ENCODE measurements around the gene ENOX2. TPM values are rescaled to one million over a fixed set of nuclear protein-coding genes. Genes with fewer than 3 reads are reported as not detected.
A peak's percentile ranks its signal among the peaks of the same experiment; 100 is the strongest.

ENOX2 gene
- total RNA-seq, 1 donor from 2014 or later = 15.1 TPM

DNA sequence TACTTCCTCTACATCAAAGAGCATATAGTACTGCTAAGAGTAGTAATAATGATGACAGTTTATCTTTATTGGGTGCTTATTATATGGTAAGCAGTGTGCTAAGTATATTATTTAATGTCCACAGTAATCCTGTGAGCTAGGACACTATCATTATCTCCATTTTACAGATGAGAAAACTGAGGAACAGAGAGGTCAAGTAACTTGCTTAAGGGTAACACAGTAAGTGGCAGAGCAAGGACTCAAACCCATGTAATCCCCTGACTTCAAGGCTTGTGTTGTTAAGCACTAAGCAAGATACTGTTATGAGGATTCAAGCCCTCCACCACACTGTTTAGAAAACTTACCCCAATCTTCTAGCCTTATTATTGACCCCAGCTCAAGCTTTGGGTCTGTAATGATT is 202.4 kb downstream of the ENOX2 start:
- DNase-seq (ENCODE audit: low read depth) = no peak

DNA sequence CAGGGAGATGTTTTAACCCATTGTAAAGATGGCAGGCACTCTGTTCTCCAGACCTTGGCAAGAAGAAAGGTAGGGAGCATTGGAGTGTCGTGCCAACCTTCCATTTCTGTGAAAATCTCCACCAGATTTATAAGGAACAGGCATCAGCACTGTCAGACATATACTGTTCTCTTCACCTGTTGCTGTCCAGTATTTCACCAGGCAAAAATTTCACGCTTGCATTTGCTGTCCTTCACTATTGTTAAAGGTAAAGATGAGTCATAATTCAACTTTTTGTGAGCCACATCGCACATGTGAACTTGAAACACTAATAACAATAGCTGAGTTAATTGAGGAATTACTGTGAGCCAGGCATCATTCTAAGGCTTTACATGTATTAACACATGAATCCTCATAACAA is 203.4 kb downstream of the ENOX2 start:
- no peak for DNase-seq (ENCODE audit: low read depth)

DNA sequence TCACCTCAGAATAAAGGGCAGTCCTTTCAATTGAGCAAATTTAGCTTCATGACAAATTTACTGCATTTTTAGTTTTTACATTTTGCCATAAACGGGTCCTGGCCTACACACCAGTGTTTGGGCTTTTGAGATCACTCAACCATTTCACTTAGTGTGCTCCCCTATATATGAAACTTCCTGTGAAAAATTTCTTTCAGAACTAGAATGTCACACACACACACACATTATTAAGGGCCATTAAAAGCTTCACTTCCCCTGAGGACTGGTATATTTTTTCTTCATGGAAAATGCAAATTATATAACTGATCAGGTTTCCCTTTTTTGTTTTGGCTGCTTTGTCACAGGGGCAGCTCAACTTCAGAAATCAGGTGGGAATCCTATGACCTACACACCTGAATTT is 206.5 kb downstream of the ENOX2 start:
- DNase-seq (ENCODE audit: low read depth) = no peak

DNA sequence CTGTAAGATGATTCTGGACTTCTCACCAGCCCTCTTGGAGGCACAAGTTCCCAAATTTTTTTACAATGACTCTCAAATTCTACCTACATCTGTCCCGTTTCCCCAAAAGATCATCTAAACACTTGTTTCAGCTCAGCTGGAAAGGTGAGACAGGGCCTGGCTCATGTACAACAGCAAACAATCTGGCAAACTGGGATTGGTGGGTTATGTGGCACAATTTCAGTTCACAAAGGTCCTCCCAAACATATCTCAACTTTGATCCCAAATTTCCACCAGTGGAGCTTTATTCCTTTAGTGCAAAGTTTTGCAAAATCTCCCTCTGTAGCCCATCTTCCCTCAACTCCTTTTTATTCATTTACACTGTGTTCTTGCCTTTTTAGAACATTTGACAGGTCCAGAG is 207.1 kb downstream of the ENOX2 start:
- DNase-seq (ENCODE audit: low read depth) = no peak

DNA sequence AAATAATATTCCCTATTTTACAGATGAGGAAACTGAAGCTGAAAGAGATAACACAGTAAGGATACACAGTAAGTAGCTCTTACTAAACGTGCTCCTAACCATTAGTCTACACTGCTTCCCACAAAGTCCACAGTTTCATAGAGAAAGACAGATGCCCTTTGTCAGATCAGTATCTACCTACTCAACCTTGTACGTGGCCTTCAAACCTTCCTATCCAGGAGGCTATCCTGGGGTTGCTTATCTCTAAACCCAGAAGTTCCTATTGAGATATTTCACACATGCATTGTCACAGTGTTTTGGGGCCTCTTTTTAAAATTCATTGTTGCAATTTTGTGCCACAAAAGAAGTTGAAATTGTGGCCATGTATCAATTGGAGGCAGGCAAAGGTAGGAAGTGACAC is 208.0 kb downstream of the ENOX2 start:
- no peak for DNase-seq (ENCODE audit: low read depth)

DNA sequence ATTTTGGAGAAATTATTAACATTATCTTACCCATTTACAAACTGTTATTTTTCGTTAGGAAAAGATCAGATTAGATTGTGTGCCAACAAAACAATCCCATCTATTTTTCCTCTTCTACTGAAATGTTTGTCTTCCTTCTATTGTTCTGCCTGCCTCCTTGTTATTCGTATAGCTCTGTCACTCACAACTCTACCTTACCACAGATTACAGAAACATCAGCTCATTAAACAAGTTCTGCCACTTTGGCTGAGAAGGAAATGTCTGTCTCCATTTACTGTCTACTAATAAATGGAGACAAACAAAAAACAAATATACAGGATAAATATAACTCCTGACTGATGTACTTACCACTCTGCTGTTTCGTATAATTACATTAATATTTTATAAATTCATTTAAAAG is 211.4 kb downstream of the ENOX2 start:
- no peak for DNase-seq (ENCODE audit: low read depth)

DNA sequence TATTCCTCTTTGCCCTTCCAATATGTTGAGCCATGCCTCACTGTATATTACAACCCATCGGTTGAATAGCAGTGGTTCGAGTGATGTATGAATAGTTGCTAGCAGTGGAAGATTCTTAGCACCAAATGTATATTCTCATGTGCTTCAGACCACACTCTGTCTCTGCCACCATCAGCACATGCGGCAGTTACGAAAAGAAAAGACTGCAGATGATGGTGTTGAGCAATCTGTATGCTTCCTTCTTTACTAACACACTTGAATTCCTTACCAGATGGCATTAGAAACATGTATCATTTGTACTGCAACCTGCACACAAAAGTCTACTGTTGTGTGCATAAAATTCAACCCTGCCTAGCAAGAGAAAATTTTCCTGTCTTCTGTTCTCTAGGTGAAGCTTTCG is 214.6 kb downstream of the ENOX2 start:
- no peak for DNase-seq (ENCODE audit: low read depth)

DNA sequence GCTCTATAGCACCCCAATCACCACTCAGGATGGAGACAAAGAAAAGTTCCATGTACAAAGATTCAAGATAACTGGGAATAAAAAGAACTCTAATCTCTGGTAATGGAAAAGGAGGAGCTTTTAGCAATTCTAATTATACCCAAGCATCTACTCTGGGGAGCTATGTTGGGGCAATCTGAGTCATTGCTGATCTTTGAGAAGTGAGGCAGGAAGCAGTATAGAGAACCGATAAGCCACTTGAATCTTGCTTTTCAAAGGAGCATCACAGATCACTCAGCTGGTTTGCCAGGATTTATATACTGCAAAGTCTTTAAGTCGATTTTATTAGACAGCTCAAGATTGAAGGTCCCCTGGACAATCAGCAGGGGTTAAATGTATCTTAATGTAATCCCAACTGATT is 220.0 kb downstream of the ENOX2 start:
- DNase-seq (ENCODE audit: low read depth) = no peak

DNA sequence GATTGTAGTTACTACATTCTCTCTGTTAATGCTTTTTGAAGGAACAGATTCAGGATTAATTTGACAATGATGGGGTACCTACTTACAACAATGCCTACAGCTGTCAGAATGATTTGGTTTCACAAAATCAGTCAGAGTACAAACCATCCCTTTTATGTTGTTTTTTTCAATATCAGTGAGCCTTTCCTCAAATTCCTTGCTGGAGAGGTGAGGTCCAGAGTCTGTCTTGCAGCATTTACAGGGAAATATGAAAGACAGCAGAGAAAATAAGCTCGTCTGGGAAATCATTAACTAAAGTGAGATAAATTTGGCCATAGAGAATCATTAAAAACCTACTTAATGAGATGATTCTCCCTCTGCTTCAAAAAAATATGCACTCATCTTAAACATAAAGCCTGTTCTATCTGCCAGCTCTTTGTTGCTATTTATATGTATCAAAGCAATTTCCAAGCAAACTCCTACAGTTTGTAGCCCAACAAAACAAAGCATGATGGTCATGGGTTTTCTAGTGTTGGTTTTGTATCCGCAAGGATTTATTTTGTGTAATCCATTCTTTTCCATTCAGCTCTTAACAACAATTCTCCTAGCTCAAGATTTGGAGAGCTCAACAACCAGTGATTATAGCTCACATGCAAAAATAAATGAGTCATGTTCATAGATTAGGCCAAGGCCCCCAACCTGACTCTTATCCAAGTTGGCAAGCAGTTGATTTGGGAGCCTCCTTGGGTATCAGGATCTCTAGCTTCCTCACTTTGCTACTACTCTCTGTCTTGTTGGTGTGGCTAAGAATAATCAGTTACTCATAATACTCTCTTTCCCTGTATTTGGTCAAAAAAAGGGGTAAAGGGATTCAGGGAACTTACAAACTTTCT is 222.6 kb downstream of the ENOX2 start:
- DNase-seq (ENCODE audit: low read depth) = peak; percentile 30

DNA sequence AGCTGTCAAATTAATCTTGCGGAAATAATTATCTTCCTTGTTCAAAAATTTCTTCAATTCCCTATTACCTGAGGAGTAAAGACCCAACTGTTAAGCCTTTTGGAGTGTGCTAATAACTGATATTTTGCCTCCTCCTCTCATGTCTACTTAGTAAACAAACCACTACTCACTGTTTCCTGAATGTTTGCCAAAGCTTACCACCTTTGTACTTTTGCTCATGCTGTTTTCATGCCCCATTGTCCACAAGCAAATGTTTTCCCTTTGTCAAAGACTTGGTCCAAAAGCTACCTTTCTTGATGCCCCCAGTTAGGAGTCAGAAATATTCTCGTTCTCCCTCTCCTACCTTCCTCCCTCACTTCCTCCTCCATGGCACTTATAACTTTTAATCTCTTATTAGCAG is 226.1 kb downstream of the ENOX2 start:
- peak; percentile 72 for DNase-seq (ENCODE audit: low read depth)

DNA sequence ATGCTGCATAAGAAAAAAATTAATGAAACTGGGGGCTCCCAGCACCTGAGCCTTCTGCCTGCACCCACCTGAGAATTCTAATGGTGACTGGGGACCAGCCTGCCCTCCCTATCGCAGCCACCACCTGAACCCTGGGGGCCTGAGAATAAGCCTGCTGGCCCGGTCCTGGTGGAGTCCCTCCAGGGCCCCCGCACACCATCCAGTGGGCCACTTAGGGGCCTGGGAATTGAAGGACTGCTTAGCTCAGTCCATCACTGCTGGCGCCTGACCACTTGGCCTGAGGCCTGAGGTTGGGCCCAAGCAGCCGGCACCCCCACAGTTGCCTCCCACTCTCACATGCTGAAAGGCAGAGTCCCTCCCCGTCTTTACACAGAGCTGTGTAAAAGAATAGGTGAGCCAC is 230.8 kb downstream of the ENOX2 start:
- no peak for DNase-seq (ENCODE audit: low read depth)

DNA sequence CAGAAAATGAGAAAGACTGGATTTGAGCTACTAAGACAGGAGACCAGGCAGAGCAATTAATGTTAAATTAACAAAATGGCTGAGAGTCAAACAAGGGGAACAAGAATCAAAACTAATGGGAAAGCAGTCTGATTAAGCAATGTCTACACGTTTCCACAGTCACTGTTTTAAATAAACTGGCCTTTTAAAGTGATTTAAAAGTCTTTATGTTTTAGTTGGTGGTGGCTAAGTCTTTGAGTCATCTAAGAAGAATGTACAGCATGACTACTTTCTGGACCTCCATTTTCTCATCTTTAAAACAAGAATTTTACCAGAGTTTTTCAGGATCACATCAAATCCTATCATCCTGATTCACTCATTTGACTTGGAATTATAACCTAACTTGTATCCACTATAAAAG is 233.8 kb downstream of the ENOX2 start:
- peak; percentile 57 for DNase-seq (ENCODE audit: low read depth)

DNA sequence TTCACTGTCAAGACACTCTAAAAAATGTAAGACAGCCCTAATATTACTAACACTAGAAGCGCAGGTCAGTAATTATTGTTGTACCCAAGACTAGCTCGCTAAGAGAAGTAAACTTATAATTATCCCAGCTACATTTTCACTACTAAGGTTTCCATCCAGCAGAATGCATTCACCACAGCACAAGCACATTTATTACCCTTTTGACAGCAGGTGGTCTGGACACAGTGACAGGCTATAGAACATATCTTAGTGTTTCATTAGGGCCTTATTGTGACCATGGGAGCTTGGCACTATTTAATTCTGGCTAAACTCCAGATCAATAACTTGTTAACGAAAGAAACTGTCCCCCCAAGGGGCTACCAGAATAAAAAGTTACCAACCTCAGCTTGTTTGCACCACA is 237.7 kb downstream of the ENOX2 start:
- DNase-seq (ENCODE audit: low read depth) = no peak

DNA sequence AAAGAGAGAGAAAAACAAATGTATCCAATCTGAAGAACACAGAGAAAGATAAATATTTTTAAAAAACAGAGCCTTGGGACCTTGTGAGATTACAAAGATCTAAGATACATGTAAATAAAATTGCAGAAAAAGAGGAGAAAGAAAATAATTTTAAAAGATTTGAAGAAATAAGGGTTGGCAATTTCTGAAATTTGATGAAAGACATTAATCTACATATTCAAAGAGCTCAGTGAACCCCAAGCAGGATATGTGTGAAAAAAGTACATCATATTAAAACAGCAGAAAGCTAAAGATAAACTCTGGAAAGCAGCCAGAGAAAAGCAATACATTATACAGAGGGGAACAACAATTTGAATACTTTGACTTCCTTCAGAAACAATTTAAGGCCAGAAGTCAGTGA is 244.7 kb downstream of the ENOX2 start:
- no peak for DNase-seq (ENCODE audit: low read depth)

DNA sequence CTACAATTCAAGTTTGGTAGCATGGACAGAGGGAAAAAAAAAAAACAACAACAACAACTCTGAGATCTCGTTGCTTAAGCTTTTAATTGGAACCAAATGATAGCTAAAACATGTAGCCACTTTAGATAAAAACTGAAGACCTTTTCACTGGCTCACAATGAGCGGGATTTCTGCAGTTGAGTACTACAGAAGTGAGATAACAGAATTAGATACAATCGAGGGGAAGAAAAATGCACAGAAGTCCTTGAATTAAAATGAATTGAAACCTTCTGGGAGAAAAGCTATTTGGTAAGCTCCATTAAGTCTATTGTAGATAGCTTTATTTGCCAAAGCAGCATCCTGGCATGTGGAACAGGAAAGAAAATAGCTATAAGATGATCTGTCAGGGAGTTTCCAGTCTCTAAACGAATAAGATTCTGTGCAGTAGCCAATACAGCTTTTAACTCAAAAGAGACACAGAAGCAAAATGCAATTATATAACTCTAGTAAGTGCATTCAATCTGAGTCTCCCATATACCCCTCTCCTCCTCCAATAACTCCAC is 248.5 kb downstream of the ENOX2 start:
- DNase-seq (ENCODE audit: low read depth) = peak; percentile 12

DNA sequence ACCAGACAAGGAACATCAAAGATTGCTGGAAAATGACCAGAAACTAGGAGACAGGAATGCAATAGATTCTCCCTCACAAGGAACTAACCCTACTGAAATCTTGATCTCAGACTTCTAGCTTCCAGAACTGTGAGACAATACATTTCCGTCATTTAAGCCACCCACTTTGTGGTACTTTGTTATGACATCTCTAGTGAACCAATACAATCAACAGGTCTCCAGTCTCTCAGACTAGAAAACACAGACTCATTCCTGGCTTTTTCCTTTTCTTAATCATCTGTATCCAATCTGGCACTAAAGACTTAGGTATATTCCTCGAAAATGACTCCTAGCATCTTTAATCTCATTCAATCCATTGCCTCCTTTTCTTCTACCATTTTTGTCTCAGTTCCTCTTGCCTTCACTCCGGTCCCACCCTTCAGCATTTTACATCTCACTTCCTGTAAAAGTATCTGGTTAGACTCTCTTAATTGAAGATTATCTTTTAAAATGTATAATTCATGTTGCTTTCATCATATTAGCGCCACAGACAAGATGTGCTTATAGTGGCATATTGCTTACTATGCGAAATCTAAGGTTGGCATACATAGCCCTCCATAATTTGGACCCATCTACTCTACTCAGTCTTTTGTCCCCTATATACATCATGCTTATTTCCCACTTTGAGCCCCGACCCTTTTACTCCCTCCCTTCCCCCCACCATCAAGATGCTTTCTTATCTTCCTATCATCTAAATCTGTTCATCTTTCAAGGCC is 250.0 kb downstream of the ENOX2 start:
- no peak for DNase-seq (ENCODE audit: low read depth)

DNA sequence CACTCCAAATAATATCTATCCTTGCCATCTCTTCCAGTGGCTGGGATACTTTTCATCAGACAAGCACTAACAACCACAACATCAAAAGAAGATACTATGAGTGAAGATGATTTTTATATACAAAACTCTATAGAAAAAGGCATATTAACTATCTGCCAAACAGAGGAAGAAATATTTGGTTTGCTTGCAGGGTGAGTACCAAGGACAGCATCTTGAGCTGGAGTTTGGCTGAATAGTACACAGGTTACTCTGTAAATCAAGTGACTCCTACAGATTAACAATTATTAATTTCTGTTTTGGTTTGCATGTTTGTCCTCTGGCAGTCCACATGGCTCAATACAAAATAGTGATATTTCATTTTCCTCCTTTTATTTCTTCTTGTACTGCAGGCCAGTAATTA is 253.3 kb downstream of the ENOX2 start:
- DNase-seq (ENCODE audit: low read depth) = no peak

DNA sequence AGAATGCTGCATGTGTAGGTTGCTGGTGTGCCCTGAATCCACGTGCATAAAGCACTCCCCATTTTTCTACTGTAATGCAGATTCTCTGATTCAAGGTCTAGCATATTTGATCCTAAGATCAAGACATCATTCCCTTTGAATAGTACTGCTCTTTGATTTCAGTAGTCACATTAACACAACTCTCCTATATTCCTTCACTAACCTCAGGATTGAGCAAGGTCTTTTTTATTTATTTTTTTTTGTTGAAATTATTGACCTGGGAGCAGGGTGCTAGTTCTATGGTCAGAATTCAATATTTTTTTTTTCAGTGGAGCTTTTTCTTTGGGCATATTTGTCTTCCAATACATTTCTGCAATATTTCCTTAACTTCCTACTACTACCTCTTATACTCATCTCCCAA is 255.5 kb downstream of the ENOX2 start:
- DNase-seq (ENCODE audit: low read depth) = no peak

DNA sequence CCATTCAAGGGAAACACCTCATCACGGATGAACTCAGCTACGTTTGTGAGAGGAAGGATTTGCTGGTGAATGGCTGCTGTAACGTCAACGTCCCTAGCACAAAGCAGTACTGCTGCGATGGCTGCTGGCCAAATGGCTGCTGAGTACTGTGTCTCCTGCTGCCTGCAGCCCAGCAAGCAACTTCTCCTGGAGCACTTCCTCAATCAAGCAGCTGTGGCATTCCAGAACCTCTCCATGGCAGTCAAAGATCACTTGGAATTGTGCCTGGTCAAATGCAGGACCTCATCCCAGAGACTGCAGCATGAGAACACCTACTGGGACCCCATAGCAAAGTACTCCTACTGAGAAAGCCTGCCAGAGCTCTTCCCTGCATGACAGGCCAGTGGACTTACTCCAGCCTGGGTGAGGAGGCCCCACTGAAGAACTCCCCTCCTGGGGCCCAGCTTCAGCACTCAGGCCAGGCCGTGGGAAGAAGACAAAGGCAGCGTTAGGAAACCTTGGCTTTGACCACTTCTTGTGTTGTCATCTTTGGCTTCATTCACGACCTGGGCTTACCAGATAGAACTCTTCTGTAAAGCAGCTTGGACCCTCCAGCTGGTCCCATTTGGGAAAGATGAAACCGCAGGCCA is 256.9 kb downstream of the ENOX2 start:
- no peak for DNase-seq (ENCODE audit: low read depth)

DNA sequence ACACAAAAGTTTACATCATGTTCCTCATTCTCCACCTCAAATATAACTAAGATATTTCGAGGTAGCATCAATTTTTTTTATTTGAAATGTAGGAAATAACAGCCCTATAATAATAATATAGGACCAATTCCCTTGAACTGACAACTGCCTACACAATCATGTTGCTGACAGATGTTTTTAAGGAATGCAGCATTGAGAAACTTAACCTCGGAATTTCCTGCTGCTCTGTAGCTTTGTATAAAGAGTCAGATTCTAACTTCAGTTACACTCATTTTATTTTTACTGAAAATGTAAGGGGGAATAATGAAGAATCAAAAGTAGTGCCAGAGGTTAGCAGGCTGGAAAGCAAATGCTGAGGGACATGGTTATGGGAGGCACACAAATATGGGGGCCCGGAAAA is 265.4 kb downstream of the ENOX2 start:
- DNase-seq (ENCODE audit: low read depth) = peak; percentile 17

DNA sequence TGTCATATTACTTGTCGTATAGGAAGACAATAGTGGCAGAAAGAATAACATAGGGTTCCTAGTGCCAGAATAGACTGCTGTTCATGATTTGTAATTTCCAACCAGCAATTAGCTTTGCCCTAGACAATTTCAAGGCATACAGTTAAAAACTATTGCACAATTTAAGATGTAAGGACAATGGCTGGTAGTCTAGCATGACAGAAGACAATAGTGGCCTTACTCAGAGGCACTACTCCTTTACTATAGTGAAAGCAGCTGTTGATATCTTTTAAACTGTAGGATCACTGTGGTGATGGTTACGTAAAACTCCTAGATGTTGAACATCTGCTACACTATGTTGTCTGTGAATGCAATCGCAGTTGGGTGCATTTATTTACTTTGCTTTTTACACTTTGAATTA is 266.7 kb downstream of the ENOX2 start:
- no peak for DNase-seq (ENCODE audit: low read depth)

DNA sequence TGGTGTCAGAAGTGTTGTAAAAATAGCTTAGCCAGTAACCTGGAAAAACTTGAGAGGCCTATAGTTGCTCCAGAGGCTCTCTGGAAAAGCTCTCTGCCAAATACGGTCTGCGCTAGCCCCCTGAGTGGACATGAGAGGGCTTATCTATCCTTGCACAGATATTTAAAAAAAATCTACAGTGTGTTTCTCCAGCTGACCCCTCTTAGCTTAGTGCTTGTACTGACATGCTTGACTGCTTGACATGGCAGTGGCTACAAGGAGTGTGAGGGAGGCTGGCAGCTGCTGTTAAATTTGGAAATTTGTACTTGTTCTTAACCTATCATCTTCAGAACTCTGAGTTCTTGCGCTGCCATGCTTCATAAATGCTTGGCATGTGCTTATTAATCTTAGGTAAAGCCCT is 272.0 kb downstream of the ENOX2 start:
- DNase-seq (ENCODE audit: low read depth) = no peak

DNA sequence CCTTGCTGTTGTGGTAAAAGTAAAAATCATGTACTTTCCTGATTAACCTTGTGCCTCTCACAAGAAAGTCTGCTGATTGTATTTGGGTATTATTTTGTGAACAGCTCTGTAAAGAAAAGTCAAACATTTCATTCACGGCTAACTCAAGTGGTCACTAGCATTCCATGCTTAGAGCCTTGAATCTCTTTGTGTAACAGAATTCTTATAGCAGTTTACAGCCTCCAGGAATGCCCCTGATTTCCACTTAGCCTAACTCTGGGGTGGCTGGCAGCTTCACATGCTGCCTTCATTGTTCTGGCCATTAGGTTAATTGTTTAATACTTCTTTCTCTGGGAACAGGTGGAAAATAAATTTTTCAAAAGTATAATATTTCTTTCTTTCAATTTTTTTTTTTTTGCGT is 274.5 kb downstream of the ENOX2 start:
- DNase-seq (ENCODE audit: low read depth) = no peak
